HG03469 (cell line): ENCODE results near the gene THAP7.

ENCODE experiments used
- ATAC-seq: cut with Tn5 transposase; IDR thresholded peaks from one replicate; pipeline ENCODE4 v1.9.1; 2021; ENCODE audit warnings: mild to moderate bottlenecking, moderate library complexity, moderate number of reproducible peaks; ENCODE audit not compliant: unreplicated experiment

Gene THAP7

DNA sequence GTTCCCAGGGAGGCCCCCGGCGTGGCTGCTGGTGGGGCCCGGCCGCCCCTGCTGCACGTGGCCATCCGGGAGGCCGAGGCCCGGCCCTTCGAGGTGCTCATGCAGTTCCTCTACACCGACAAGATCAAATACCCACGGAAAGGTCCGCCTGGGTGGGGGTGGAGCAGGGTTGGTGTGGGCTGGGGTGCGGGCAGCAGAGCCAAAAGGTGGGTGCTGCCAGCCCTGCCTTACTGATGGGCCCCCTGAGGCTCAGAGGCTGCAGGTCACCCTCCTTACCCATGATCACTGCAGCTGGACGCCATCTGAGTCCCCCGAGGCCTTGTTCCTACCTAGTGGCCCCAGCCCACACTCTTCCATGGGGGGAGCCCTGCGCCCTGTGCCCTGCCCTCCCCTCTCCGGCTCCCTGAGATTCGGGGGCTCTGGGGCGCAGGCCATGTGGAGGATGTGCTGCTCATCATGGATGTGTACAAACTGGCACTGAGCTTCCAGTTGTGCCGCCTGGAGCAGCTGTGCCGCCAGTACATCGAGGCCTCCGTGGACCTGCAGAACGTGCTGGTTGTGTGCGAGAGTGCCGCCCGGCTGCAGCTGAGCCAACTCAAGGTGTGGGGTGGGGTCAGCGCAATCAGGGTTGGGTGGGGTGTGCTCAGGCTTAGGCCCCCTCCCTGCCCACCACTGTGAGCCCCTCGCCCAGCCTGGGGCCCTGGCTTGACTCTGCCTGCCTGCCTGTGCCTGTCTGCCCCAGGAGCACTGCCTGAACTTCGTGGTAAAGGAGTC is 7.6 kb downstream of the THAP7 start:
- ATAC-seq: no peak

- ATAC-seq: no peak
These were observed 8.4 kb downstream of the THAP7 start for GRCh38 chr22:20993304-20994127.

DNA sequence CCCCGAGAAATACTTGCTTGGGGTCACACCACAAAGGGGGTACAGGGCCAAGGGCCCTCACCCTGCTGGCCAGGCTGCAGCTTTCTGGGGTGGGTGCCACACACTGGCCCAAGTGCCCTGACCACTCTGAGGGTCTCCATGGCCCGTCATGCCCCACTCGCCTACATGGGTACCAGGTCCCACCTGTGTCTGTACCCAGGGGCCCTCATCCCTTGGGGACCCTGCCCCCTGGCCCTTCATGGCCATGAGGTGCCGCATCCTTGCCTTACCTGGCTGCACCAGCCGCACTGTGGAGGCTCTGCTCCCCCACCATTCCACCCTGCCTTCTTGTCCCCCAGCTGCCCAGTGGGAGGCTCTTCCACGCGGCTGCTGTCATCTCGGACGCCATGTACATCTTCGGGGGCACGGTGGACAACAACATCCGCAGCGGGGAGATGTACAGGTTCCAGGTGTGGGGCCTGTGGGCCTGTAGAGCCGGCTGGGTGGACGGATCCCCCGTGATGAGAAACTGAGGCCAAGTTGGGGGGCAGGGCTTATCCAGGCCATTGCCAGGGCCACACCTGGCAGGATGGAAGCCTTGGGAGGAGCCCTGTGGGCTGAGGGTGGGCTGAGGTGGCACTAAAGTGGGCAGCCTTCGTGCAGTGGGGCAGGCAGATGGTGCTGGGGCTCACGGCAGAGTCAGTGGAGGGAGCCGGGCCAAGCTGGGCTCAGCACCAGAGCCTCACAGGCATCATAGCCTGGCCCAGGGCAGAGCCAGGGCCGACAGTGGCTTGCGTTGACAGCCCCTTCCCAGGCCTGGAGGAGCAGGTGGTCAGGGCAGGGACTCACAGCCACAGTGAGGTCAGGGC is 9.2 kb downstream of the THAP7 start:
- no peak for ATAC-seq

DNA sequence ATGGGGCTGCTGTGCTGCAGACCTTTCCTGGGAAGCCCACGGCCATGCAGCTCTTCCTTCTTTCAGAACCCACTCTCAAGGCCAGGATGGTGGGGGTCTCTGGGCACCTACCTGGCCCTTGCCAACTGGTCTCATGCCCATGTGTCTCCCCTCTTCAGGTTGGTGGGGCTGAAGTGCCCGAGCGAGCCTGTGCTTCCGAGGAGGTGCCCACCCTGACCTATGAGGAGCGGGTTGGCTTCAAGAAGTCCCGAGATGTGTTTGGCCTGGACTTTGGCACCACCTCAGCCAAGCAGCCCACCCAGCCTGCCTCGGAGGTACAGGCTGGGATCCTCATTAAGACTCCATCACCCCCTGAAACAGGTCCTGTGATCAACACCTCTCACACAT is 9.9 kb downstream of the THAP7 start:
- no peak for ATAC-seq

DNA sequence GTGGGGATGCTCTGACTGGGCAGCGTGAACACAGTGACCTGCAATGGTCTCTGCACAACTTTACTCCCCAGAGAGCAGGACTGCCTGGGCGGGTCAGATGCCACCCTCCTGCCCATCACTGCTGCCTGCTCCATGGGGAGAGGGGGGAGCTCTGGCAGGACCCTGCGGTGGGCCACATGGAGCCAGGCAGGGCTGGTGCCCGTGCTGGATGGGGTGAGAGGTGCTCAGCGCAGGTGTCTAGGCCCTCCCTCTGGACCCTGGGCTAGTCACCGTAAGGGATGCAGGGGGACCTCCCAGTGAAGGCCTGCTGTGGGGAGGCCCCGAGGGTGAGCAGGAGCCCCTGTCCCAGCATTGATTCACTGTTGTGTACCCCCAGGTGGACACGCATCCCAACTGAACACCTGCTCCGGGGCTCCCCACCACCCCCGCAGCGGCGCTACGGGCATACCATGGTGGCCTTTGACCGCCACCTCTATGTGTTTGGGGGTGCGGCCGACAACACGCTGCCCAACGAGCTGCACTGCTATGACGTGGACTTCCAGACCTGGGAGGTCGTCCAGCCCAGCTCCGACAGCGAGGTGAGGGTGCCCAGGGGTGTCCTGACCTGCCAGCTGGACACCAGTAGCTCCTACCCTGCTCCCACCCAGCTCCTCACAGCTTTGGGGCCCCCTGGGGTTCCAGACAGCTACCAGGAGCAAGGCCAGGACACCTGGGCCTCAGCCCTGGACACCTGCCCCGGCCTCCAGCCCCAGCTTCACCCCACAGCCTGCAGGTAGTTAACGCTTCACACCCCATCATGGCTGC is 10.5 kb downstream of the THAP7 start:
- no peak for ATAC-seq

DNA sequence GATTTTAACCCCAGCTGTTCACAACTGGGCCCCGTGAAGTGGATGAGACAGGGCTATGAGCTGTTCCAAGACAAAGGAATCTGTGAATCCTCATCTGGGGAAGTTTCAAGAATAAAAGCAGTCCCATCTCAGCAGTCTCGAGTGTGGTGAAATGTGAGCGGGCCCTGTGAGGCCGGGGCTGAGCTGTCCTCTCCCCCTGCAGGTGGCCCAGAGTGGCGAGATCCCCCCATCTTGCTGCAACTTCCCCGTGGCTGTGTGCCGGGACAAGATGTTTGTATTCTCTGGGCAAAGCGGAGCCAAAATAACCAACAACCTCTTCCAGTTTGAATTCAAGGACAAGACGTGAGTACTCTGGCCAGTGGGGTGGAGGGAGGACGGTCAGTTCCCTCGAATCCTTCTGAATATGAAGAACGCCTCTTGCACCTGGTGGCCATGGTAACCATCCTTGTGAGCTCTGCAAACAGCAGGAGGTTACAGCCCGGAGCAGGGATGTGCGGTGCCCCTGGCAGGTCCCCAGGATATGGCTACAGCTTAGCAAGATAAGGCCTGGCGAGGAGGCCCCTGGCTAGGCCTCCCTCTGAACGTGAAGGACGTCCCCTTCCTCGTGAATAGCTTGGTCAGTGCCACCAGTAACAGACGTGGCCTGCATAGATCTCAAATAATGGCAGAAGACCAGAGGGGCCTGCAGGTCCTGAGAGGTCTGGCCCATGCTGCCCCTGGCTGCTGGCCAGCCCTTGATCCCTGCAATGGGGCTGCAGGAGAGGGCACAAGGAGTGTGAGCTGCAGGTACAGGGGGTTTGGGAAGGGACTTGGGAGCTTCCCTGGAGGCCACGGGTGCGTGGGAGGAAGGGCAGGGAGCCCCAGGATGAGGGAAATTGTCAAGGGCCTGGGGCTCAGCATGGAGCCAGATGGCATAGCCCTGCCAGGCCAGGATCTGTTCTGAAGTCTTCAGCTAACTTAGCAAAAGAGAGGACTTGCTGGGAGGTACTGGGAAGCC is 11.4 kb downstream of the THAP7 start:
- no peak for ATAC-seq

DNA sequence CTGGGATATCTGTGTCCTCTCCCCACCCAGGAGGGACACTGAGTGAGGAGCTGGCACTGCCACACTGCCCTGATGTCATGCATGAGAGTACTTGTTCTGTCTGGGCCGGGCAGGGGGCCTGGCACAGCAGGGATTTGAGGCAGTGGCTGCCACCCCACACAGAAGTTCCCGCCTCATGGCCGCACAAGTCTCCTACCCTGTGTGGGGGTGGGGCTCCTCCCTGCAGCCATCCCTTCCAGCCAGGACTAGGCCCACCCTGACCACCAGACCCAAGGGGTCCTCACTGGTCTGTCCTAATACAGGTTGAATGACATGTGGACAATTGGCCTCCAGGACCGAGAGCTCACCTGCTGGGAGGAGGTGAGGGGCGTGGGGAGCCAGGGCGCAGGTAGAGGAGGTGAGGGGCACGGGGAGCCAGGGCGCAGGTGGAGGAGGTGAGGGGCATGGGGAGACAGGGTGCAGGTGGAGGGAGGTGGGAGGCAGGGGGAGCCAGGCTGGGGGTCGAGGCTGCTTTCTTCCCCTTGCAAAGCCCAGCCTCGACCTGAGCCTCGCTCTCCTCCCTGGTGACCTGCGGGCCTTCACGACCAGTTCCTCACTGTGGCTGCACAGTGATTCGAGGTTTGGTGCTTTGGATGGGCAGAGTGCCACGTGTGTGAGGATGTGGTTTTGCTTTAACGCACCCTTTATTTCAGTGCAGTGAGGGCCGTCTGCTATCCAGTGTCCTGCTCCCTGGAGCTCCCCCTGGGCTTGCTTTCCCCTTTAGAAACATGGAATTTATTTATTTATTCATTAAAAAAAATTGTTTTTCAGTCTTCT is 12.4 kb downstream of the THAP7 start:
- ATAC-seq: no peak

DNA sequence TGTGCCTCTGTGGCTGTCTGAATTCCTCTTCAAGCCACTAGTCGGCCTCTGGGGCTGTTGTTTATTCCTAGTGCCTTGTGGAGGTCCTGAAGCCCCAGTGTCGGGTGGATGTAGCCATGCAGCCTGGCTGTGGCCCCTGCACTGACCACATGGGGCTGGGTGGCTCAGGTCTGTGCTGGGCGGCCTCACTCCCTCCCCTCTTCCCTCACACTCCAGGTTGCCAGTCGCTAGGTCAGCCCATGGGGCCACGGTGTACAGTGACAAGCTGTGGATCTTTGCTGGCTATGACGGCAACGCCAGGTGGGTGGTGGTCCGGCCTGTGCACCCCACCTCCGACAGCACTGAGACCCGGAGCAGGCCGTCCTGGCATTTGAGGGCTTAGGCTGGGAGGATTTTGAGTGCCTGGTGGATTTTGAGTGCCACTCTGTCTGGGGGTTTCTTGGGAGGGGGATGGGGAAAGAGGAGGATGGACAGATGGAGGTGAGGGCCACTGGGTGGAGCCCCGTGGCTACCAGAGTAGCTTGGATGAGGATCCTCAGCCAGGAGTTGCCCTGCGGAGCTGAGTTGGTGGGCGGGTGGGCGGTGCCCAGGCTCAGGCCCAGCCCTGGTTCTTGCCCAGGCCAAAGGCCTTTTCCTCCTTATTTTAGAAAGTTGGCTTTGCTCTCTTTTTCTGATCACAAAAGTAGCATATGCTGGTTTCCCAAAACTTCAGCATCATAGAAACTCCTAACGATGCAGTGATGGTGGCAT is 13.2 kb downstream of the THAP7 start:
- ATAC-seq: no peak

GRCh38 chr22:20987375-20987774 is 14.5 kb downstream of the THAP7 start:
- ATAC-seq: no peak

DNA sequence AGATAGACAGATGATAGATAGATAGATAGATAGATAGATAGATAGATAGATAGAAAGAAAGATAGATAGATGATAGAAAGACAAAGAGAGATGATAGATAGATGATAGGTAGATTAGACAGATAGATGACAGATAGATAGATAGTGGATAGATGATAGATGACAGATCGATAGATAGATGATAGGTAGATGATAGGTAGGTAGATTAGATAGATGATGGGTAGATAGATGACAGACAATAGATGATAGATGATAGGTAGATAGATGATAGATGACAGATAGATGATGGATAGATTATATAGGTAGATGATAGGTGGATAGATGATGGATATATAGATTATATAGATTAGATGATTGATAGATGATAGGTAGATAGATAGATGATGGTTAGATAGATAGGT is 15.6 kb downstream of the THAP7 start:
- no peak for ATAC-seq

- no peak for ATAC-seq
These were observed 16.2 kb downstream of the THAP7 start for GRCh38 chr22:20985720-20986119.

GRCh38 chr22:20983081-20983771 is 18.7 kb downstream of the THAP7 start:
- ATAC-seq: no peak

GRCh38 chr22:20982563-20982882 is 19.4 kb downstream of the THAP7 start:
- ATAC-seq: no peak

GRCh38 chr22:20981787-20982562 is 19.9 kb downstream of the THAP7 start, which contains the start of gene LZTR1:
Gene LZTR1, plus strand, starts transcription at chr22:20982297. Its CDS starts 75 bp downstream, at chr22:20982372.
- peak; percentile 45 for ATAC-seq

- no peak for ATAC-seq
These were observed 20.8 kb downstream of the THAP7 start for GRCh38 chr22:20980938-20981722.

DNA sequence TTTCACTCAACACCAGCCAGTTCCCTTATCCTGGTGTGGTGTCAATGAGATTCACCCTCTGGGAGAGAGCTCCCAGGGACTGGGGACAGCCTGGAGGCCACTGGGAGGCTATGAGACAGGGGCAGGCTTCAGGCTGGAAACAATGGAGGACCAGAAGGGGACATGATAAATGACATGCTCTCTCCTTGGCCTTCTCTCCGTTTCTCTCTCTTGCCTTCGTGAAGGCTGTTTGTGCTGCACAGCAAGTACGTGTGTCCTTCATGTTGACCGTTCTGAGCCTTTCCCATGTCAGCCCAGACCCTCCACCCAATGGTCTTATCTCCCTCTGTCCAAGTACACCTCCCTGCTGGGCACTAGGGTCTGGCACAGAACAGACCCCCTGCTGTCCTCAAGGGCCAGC is 21.4 kb downstream of the THAP7 start:
- ATAC-seq: no peak
